Astrocyte (in vitro differentiated cells and primary cell): ENCODE measurements around the gene AFM.

Experiments
- CTCF ChIP-seq: IDR thresholded peaks from 2 replicates; pipeline ENCODE4 v1.5.1; 2011; ENCODE audit warnings: low read depth, mild to moderate bottlenecking, inconsistent platforms, low read length, moderate library complexity; ENCODE audit not compliant: insufficient read depth
- EZH2 ChIP-seq: IDR thresholded peaks from 2 replicates; pipeline ENCODE4 v1.6.1; 2012; ENCODE audit warnings: mild to moderate bottlenecking, low read length, inconsistent platforms; ENCODE audit not compliant: insufficient read depth

DNA sequence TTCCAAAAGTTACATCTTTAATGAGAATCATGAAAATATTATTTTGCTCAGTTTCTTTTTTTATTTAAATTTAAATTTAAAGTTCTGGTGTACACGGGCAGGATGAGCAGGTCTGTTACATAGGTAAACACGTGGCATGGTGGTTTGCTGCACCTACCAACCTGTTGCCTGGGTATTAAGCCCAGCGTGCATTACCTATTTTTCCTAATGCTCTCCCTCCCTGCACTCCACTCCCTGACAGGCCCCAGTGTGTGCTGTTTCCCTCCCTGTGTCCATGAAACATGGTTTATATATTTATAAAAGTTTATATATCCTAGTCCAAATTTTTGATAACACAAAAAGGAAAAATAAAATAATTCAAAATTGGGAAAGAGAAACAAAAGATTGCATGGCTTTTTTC is 41.6 kb upstream of the AFM start:
- no peak for TF ChIP-seq CTCF
- no peak for TF ChIP-seq EZH2
